NT2/D1 (cell line): ENCODE results near the gene AQR.

ENCODE experiments used
- YY1 ChIP-seq: IDR thresholded peaks from 2 replicates; pipeline ENCODE4 v1.6.1; 2011; ENCODE audit not compliant: insufficient read length, insufficient read depth
- ZNF274 ChIP-seq: IDR thresholded peaks from 2 replicates; pipeline ENCODE4 v1.6.1; 2011; ENCODE audit warnings: mild to moderate bottlenecking, low read depth, low read length

GRCh38 chr15:34828145-34828911 is 141.2 kb downstream of the AQR start:
- TF ChIP-seq YY1, result no peak
- no peak for TF ChIP-seq ZNF274
